Endothelial cell of umbilical vein (primary cell): ENCODE measurements around the gene TRABD. TPM values are rescaled to one million over a fixed set of nuclear protein-coding genes. Genes with fewer than 3 reads are reported as not detected.

Experiments
- BruUV-seq: library from RNA; stranded (reverse); fragments of 400-500 nt; replicated peaks from 2 replicates; lab custom pipeline; 2021; lab: Mats Ljungman, UMichigan
- CTCF ChIA-PET: fragments of 300-600, 350-600 bp; sonication (Branson Sonifier 250); formaldehyde crosslinking; loops from one replicate; lab custom pipeline; 2021; ENCODE audit warnings: antibody characterized with exemption, inconsistent platforms; lab: Charles Lee
- POLR2A ChIA-PET: fragments of 300-600, 350-600 bp; sonication (Branson Sonifier 250); formaldehyde crosslinking; loops from one replicate; lab custom pipeline; 2021; ENCODE audit warnings: antibody characterized with exemption, inconsistent platforms; lab: Charles Lee
- DNase-seq: peaks from one replicate; pipeline ENCODE4 v3.0.0-alpha.2; 2011; ENCODE audit warnings: low read depth, low spot score
- FAIRE-seq: peaks from 2 replicates; lab custom pipeline; 2011; peaks lifted over from hg19 to GRCh38; lab: Jason Lieb, UNC
- H2AFZ ChIP-seq: 2 replicates; pipeline ENCODE4 v1.6.0; 2012; ENCODE audit warnings: low read depth, low read length, control low read depth, inconsistent platforms
- H3K27ac ChIP-seq: 2 replicates; pipeline ENCODE4 v1.5.1; 2011; ENCODE audit warnings: low read depth, mild to moderate bottlenecking, control low read depth, low read length, moderate library complexity; ENCODE audit not compliant: insufficient read depth
- H3K27me3 ChIP-seq, 2 experiments: 2 replicates each; pipeline versions ENCODE4 v1.6.0 to v1.6.1; 2011; ENCODE audit warnings: low read length in 2 of 2, mixed read lengths in 1 of 2; ENCODE audit not compliant: control insufficient read depth in 2 of 2, insufficient read depth in 2 of 2
- H3K36me3 ChIP-seq, 2 experiments: 2 replicates in 1 of 2; 3 replicates in 1 of 2; pipeline ENCODE4 v1.5.1; 2011; ENCODE audit warnings: low read length in 2 of 2, mild to moderate bottlenecking in 1 of 2, moderate library complexity in 1 of 2; ENCODE audit not compliant: control insufficient read depth in 2 of 2, insufficient read depth in 2 of 2; ENCODE audit errors: extremely low read depth in 1 of 2
- H3K4me1 ChIP-seq: 3 replicates; pipeline ENCODE4 v1.5.1; 2011; ENCODE audit warnings: mild to moderate bottlenecking, low read length; ENCODE audit not compliant: control insufficient read depth, insufficient read depth; ENCODE audit errors: extremely low read depth
- H3K4me2 ChIP-seq: 2 replicates; pipeline ENCODE4 v1.6.1; 2011; ENCODE audit warnings: low read length, control low read depth, mixed read lengths; ENCODE audit not compliant: insufficient read depth
- H3K4me3 ChIP-seq, 3 experiments: fragments of 200-600 bp in 1 of 3; sonication (generic), shearing (Covaris generic) in 1 of 3; replicated peaks in 1 of 3; 2 replicates each; pipeline ENCODE4 v1.5.1; 2011 to 2016; ENCODE audit warnings: control low read depth in 3 of 3, low read length in 3 of 3, mild to moderate bottlenecking in 2 of 3, inconsistent platforms in 1 of 3, low read depth in 1 of 3, moderate library complexity in 1 of 3; ENCODE audit not compliant: insufficient read depth in 1 of 3
- H3K79me2 ChIP-seq: 2 replicates; pipeline ENCODE4 v1.6.0; 2012; ENCODE audit warnings: low read length, inconsistent platforms; ENCODE audit not compliant: control insufficient read depth, insufficient read depth
- H3K9ac ChIP-seq: replicated peaks from 2 replicates; pipeline ENCODE3; 2011; ENCODE audit warnings: low read length, control low read depth; ENCODE audit not compliant: insufficient read depth; ENCODE audit errors: extremely low read depth
- H3K9me1 ChIP-seq: replicated peaks from 3 replicates; pipeline ENCODE4 v1.6.0; 2011; ENCODE audit warnings: mild to moderate bottlenecking, low read length; ENCODE audit not compliant: control insufficient read depth, insufficient read depth; ENCODE audit errors: extremely low read depth
- H3K9me3 ChIP-seq: replicated peaks from 2 replicates; pipeline ENCODE4 v1.5.1; 2012; ENCODE audit warnings: low read length, inconsistent platforms; ENCODE audit not compliant: control insufficient read depth, insufficient read depth
- H4K20me1 ChIP-seq: replicated peaks from 2 replicates; pipeline ENCODE3; 2011; ENCODE audit warnings: mild to moderate bottlenecking, low read length; ENCODE audit not compliant: control insufficient read depth, insufficient read depth; ENCODE audit errors: extremely low read depth
- CTCF ChIP-seq, 2 donors: IDR thresholded peaks; 1 replicate in 1 of 2; 2 replicates in 1 of 2; pipeline ENCODE4 v1.5.1; 2011; ENCODE audit warnings: low read length in 2 of 2, mild to moderate bottlenecking in 2 of 2, moderate library complexity in 2 of 2, control low read depth in 1 of 2, inconsistent platforms in 1 of 2, low read depth in 1 of 2; ENCODE audit not compliant: insufficient read depth in 1 of 2; ENCODE audit errors: extremely low read depth in 1 of 2
- EZH2 ChIP-seq: IDR thresholded peaks from 2 replicates; pipeline ENCODE4 v1.6.1; 2012; ENCODE audit warnings: borderline replicate concordance, low read depth, mild to moderate bottlenecking, moderate library complexity, low read length, inconsistent platforms; ENCODE audit not compliant: severe bottlenecking
- GATA2 ChIP-seq: IDR thresholded peaks from 2 replicates; pipeline ENCODE4 v1.7.0; 2011; ENCODE audit warnings: low read depth, mild to moderate bottlenecking, moderate library complexity, mixed read lengths, low read length; ENCODE audit not compliant: insufficient read length, insufficient read depth
- JUN ChIP-seq: IDR thresholded peaks from 2 replicates; pipeline ENCODE4 v1.6.1; 2011; ENCODE audit warnings: borderline replicate concordance, low read depth; ENCODE audit not compliant: insufficient read length, insufficient read depth
- POLR2A ChIP-seq: IDR thresholded peaks from 2 replicates; pipeline ENCODE4 v1.6.1; 2012; ENCODE audit warnings: low read depth, mild to moderate bottlenecking, control low read depth, low read length
- POLR2AphosphoS5 ChIP-seq: IDR thresholded peaks from 2 replicates; pipeline ENCODE4 v1.6.1; 2012; ENCODE audit warnings: low read depth, mild to moderate bottlenecking, control low read depth, low read length, moderate library complexity; ENCODE audit not compliant: insufficient read depth
- dilution Hi-C: fragments of 300-500 bp; cut with MboI; formaldehyde crosslinking; loops from one replicate; pipeline ENCODE4 v1.15.0; 2019; ENCODE audit warnings: low sequenced_read_pairs; ENCODE audit not compliant: extremely low pct_ligation_motif_present
- intact Hi-C: fragments of 100-400 bp; cut with micrococcal nuclease; formaldehyde crosslinking; loops from one replicate; pipeline ENCODE4 v1.10.0; 2022
- polyA plus RNA-seq, 4 experiments: library from polyadenylated mRNA; depleted of rRNA in 3 of 4; stranded (reverse) in 3 of 4; unstranded in 1 of 4; fragments of >200 nt; gene quantifications; 2 replicates each; pipeline versions ENCODE4 v1.2.1 to v1.2.3, GENCODE V29; 2011 to 2012; ENCODE audit warnings: missing spikeins in 1 of 4
- total RNA-seq: library from RNA; stranded (reverse); gene quantifications from 2 replicates; pipeline ENCODE4 v1.2.3, GENCODE V29; 2021
- TF ChIP-seq, protein P1 (sequence below): IDR thresholded peaks from 2 replicates; pipeline ENCODE4 v1.6.1; 2011; ENCODE audit not compliant: insufficient read depth, insufficient read length

TRABD gene
- total and polyA plus RNA-seq, 2 donors (not counting 3 experiments of a cell fraction or from before 2014, with no cell fraction given) = 46.8 to 48.4 TPM

DNA sequence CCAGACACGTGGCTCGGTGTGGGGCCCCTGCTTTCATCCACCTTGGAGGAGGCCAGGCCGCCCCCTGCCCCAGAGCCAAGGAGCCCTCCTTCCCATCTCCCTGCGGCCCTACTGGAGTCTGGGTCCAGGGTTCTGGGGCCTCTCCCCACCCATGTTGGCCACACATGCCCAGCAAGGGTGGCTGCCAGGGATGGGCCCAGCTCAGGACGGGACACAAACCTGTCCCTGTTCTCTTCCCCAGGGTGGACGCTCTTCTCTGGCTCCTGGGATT lies 10.6 kb upstream of the TRABD start:
- no peaks in the 10 kb centered on the region for H3K27me3 ChIP-seq
- FAIRE-seq (no peak), DNase-seq (no peak)
- intact Hi-C loops (no loop called here), dilution Hi-C loops (no loop called here)
- no peak overlapping the region for H3K27ac ChIP-seq
- H3K4me2 ChIP-seq = no peak overlapping the region
- no peak overlapping the region for H3K4me3 ChIP-seq
- H3K9ac ChIP-seq = no peak overlapping the region
- no peaks in the 10 kb centered on the region for H4K20me1 ChIP-seq
- H3K9me1 ChIP-seq = no peaks in the 10 kb centered on the region
- ChIA-PET CTCF (no interaction called here), POLR2A (no interaction called here)
- H3K79me2 ChIP-seq = no peaks in the 10 kb centered on the region
- no peaks in the 10 kb centered on the region for H3K36me3 ChIP-seq
- no peak for TF ChIP-seq JUN
- no TSS peak for BruUV-seq
- peaks cover 4% of the 10 kb centered on the region for H3K4me1 ChIP-seq
- H3K9me3 ChIP-seq = no peaks in the 10 kb centered on the region
- no peak overlapping the region for H2AFZ ChIP-seq

DNA sequence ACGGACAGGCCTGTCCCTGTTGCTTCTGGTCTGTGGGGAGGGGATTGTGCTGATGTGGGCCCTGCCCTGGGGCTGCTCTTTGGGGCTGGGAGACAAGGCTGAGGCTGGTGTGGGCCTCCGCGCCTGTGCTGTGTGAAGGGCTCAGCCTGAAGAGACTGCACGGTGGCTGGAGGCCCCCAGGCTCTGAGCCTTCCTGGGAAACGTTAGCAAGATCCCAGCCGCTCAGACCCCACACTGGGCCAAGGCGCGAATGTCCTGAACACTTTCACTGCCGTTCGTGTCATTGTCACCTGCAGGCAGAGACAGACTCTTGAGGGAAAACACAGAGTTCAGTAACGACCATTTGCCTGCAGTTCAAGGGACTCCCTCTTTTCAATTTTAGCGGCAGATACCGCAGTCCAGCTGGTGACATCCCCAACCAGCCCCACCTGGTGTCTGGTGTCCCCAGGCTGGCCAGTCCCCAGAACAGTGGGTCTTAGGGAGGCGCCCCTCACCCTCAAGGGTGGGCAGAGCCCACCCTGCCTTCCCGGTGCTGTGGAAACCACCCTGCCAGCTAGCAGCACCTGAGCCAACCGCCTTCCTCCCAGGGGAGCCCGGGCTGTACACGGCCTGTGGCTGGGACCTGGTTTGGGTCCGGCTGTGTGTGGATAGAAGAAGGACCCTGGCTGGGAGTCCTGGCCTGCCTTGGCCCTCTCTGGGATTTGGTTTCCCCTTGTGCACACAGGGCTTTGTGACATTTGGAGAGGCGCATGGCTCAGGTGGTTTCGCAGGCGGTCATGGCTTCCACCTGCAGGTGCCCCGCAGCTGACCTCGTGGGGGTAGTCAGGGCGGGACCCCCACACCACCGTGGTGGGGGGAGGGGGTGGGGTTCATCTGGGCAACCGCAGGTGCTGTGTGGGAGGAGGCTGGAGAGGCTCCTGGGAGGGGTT lies 9.5 kb upstream of the TRABD start:
- H3K4me2 ChIP-seq = no peak overlapping the region
- ChIA-PET CTCF (no interaction called here), POLR2A (no interaction called here)
- peaks cover under 1% of the 10 kb centered on the region for H3K4me1 ChIP-seq
- H3K9me3 ChIP-seq = no peaks in the 10 kb centered on the region
- no peak overlapping the region for H2AFZ ChIP-seq
- FAIRE-seq (no peak), DNase-seq (no peak)
- H3K9me1 ChIP-seq = no peaks in the 10 kb centered on the region
- no peaks in the 10 kb centered on the region for H3K79me2 ChIP-seq
- H3K4me3 ChIP-seq = no peak overlapping the region
- H3K27me3 ChIP-seq = no peaks in the 10 kb centered on the region
- no TSS peak for BruUV-seq
- dilution Hi-C loops = no loop called here
- no peak for TF ChIP-seq POLR2A
- no peak for TF ChIP-seq POLR2AphosphoS5
- TF ChIP-seq GATA2 = no peak
- TF ChIP-seq CTCF (IDR thresholded peaks at IDR 0.05; ENCODE audit: extremely low read depth in 1 of 2, insufficient read depth in 1 of 2, low read depth in 1 of 2, low read length in 2 of 2) = no peak
- TF ChIP-seq EZH2 = no peak
- TF ChIP-seq, protein P1, sequence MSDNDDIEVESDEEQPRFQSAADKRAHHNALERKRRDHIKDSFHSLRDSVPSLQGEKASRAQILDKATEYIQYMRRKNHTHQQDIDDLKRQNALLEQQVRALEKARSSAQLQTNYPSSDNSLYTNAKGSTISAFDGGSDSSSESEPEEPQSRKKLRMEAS = no peak
- H3K9ac ChIP-seq = no peak overlapping the region
- H4K20me1 ChIP-seq = no peaks in the 10 kb centered on the region
- intact Hi-C loops = no loop called here
- H3K36me3 ChIP-seq = no peaks in the 10 kb centered on the region
- H3K27ac ChIP-seq = no peak overlapping the region
